Stimulated activated CD8-positive, alpha-beta memory T cell treated with anti-CD3 and anti-CD28 coated beads, Interleukin-12 subunit alpha, Interleukin-12 subunit beta, amount 100 ng/mL, for 24 hours (primary cell): Measurements from ENCODE around the gene CHCHD6.

Experiments
- DNase-seq: peaks from one replicate; pipeline ENCODE4 v3.0.0-alpha.2; 2020; ENCODE audit errors: extremely low read depth

Gene CHCHD6

GRCh38 chr3:126668450-126669401 is 35.3 kb upstream of the CHCHD6 start:
- DNase-seq = no peak

DNA sequence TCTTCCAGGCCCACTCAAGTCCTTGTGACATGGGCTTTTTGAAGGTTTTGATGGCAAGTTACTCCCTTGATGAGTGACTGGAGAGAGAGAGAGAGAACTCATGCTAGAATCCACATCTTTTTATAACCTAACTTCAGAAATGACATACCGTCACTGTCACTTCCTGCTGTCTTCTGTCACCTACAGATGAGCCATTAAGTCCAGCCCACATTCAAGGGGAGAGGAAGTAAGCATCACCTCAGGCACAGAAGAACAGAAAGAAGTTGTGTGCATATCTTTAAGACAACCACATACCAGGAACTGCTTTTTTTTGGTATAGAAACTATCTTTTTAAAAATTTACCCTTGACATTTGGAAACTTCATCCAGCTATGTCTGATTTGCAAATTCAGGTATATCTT is 32.5 kb upstream of the CHCHD6 start:
- DNase-seq = no peak

DNA sequence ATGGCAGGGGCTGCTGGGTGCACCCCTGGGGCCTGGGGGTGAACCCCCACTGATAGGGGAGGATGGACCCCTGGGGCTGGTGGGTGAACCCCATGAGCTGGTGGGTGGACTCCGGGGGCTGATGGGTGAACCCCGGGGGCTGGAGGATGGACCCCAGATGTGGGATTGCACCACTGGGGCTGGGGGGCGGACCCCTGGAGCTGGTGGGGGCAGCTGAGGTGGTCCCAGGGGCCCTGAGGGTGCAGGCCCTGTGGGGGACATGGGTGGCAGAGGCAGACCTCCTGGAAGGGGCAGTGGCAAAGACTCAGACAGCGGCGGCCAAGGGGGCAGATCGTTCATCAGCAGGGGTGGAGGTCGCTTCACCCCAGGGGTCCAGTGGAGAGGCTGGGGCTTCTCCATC is 31.7 kb upstream of the CHCHD6 start:
- no peak for DNase-seq

- DNase-seq = no peak
Measured at GRCh38 chr3:126672741-126673140, 31.3 kb upstream of the CHCHD6 start.

DNA sequence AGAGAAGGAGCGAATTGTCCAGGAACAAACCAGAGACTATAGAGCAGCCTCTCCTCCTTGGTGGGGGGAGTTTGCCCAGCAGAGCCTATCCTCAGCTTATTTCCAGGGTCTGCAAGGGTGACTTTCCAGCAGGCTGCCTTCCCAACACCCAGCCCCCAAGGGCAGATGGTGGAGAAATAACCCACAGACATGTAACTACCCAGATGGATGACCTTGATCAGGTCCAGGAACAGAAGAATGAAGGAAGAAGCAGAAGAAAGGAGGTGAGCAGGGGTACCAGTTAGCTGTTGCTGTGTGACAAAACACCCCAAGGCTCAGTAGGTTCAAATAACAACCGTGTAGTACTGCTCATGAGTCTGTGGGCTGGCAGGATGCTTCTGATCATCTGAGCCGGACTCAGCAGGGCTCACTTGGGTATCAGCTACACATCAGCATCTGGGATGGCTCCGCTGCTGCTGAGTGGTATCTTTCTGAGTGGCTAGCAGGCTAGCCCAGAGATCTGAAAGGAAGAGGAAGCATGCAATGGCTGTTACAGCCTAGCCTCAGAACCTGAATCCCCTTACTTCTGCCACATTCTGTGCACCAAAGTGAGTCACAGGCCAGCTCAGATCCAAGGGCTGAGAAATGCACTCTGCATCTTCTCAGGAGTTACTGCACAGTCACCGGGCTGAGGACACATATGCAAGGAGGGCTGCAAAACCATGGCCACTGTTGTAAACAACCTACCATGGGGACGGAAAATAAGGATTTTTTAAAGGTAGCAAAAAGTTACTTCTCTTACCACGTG is 26.9 kb upstream of the CHCHD6 start:
- DNase-seq = no peak

GRCh38 chr3:126677862-126678503 is 26.1 kb upstream of the CHCHD6 start:
- no peak for DNase-seq

DNA sequence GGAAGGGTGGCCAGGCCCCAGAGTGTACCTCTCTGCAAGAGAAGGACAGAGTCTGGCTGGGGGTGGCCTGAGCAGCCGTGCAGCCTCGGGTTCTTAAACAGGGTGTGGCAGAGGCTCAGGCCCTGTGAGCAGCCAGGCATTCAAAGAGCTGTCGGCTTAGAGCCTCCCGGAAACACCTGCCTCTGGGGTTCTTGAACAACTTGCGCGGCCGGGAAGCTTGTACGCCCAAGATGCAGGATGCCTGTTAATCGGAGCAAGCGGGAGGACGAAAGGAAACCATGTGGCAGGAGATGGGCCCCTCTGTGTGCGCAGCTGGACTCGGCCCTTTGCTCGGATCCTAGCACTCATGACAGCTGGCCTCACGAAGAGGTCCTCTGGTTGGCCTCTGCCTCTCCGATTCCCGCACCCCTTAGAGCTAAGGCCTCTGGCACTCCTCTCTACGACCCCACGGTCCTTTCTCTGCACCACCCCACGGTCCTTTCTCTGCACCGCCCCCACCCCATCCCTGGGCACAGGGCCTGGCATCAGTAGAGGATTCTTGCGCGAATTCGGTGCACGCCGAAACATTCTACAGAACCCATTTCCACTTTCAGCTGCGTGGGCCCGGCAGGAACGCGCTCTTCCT is 25.2 kb upstream of the CHCHD6 start:
- no peak for DNase-seq

- DNase-seq = peak; percentile 25
Measured at GRCh38 chr3:126679318-126679751, 24.7 kb upstream of the CHCHD6 start.

DNA sequence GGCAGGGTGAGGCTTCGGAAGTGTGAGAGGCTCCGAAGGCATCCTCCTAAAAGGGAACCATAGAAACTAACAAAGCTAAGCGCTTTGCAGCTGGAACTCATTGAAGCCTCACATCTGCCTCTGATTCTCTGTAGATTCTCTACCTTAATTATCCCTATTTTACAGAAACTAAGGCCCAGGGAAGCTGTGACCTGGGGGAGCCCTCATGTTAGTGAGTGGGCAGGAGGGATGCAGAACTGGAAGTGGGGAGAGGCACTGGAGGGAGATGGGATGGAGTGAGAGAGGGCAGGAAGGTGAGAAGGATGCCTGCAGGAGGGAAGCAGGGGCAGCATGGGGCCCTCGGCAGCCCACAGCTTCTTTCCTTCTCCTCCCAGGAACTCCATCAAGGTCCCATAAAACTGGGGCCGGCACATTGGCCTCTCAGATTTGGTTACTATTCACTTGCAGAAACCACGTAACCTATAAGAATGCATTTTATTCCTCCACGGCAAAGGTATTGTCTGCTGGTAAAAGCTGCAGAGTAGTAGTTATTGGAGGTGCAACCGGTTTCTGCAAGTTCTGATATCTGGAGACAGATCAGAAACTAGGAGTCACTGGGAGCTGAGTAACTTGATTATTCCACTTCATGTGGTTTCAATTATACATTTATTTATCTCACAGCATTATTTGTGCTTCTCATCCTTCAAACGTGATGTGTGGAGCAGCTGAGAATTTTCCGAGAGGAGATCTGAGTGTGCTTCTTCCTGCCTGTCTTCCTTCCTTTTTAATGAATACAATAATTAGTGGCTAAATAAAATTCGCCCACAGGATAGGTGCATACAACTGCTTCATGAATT is 24.0 kb upstream of the CHCHD6 start:
- DNase-seq = no peak

- no peak for DNase-seq
Measured at GRCh38 chr3:126680667-126681055, 23.4 kb upstream of the CHCHD6 start.

- no peak for DNase-seq
Measured at GRCh38 chr3:126682009-126682408, 22.0 kb upstream of the CHCHD6 start.

DNA sequence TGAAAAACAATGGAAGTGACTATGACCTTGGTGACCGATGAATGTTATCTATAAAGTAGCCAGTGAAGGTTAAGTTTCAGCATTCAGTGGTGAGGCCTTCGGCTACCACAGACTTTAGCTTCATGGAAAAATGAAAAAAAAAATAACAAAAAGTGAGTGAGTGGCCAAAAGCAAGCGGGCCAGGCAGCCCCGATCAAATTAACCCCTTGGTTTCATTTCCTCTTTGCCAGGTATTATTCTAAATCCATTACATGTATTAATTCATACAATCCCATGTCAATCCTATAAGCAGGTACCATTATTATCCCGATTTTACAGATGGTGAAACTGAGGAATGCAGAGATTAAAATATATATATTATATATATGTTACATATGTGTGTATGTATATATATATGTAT is 21.0 kb upstream of the CHCHD6 start:
- DNase-seq = no peak

GRCh38 chr3:126684218-126684751 is 19.8 kb upstream of the CHCHD6 start:
- no peak for DNase-seq

DNA sequence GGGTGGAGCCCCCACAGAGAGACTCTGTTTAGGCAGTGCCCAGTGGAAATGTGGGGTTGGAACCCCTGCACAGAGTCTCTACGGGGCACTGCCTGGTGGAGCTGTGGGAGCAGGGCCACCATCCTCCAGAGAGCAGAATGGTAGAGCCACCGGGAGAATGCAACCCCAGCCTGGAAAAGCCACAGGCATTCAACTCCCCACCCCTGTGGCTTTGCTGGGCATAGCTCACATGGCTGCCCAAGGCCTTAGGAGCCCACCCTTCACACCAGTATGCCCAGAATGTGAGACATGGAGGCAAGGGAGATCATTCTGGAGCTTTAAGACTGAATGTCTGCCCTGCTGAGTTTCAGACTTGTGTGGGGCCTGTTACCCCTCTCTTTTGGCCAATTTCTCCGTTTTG is 19.0 kb upstream of the CHCHD6 start:
- DNase-seq = no peak

- DNase-seq = no peak
Measured at GRCh38 chr3:126685493-126685892, 18.5 kb upstream of the CHCHD6 start.

- DNase-seq = no peak
Measured at GRCh38 chr3:126691765-126692164, 12.3 kb upstream of the CHCHD6 start.

GRCh38 chr3:126692858-126693257 is 11.2 kb upstream of the CHCHD6 start:
- DNase-seq = no peak

- DNase-seq = no peak
Measured at GRCh38 chr3:126693921-126694320, 10.1 kb upstream of the CHCHD6 start.

DNA sequence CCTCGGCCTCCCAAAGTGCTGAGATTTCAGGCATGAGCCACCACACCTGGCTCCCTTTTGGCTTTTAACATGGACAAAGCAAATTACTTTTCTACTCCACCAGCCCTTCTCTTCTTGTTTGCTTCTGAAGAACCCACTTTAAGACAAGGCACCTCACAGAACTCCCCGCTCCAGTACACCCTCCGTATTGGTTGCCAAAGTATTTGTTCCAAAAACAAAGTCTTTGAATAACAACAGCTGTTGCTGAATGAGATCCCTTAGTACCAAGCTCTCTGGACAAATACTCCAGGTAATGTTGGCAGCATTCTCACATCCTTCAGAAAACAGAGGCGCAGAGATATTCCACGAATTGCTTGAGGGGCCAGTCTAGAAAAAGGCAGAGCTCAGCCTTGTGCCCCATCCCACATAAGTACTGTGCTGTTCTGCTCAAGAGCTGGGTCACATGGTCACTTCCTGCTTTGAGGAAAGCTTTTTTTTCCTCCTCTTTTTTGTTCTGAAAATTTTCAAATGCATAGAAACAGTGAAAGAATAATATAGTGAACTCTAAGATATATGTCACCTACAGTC is 7.3 kb upstream of the CHCHD6 start:
- no peak for DNase-seq

- no peak for DNase-seq
Measured at GRCh38 chr3:126699011-126699410, 5.0 kb upstream of the CHCHD6 start.
